ENCODE results near the gene WDR75.

WDR75 gene

GRCh38 chr2:189517847-189518535 lies 76.7 kb downstream of the WDR75 start:
- DNase-seq (ENCODE audit: low read depth, low spot score) = no peak
- no peak overlapping the region for H3K4me3 ChIP-seq (ENCODE audit: insufficient read length, low read depth)
- H3K27me3 ChIP-seq (ENCODE audit: insufficient read depth, insufficient read length) = no peaks in the 10 kb centered on the region
- H3K9ac ChIP-seq (ENCODE audit: insufficient read length, low read depth) = no peak overlapping the region
- no peak for TF ChIP-seq SUZ12 (IDR thresholded peaks at IDR 0.05; ENCODE audit: extremely low read depth, insufficient read depth, insufficient read length)
- TF ChIP-seq ZNF274 (IDR thresholded peaks at IDR 0.05; ENCODE audit: low read depth, low read length) = no peak
- no peaks in the 10 kb centered on the region for H3K4me1 ChIP-seq (ENCODE audit: insufficient read depth, insufficient read length)
- no peaks in the 10 kb centered on the region for H3K9me3 ChIP-seq (ENCODE audit: insufficient read depth, low read length)
- H3K36me3 ChIP-seq (ENCODE audit: insufficient read depth, insufficient read length, low read length) = no peaks in the 10 kb centered on the region

GRCh38 chr2:189519631-189520387 lies 78.5 kb downstream of the WDR75 start:
- Histone ChIP-seq H3K4me1 (ENCODE audit: insufficient read depth, insufficient read length) (no peaks in the 10 kb centered on the region), H3K27me3 (ENCODE audit: insufficient read depth, insufficient read length) (no peaks in the 10 kb centered on the region), H3K9me3 (ENCODE audit: insufficient read depth, low read length) (no peaks in the 10 kb centered on the region), H3K4me3 (ENCODE audit: insufficient read length, low read depth) (no peak overlapping the region), H3K36me3 (ENCODE audit: insufficient read depth, insufficient read length, low read length) (no peaks in the 10 kb centered on the region), H3K9ac (ENCODE audit: insufficient read length, low read depth) (no peak overlapping the region)
- no peak for TF ChIP-seq SUZ12 (IDR thresholded peaks at IDR 0.05; ENCODE audit: extremely low read depth, insufficient read depth, insufficient read length)
- no peak for TF ChIP-seq ZNF274 (IDR thresholded peaks at IDR 0.05; ENCODE audit: low read depth, low read length)
- TF ChIP-seq YY1 (IDR thresholded peaks at IDR 0.05; ENCODE audit: insufficient read depth, insufficient read length) = no peak
- no peak for DNase-seq (ENCODE audit: low read depth, low spot score)

- DNase-seq (ENCODE audit: low read depth, low spot score) = no peak
- H3K9ac ChIP-seq (ENCODE audit: insufficient read length, low read depth) = no peak overlapping the region
- H3K36me3 ChIP-seq (ENCODE audit: insufficient read depth, insufficient read length, low read length) = no peaks in the 10 kb centered on the region
- TF ChIP-seq SUZ12 (IDR thresholded peaks at IDR 0.05; ENCODE audit: extremely low read depth, insufficient read depth, insufficient read length) (no peak), ZNF274 (IDR thresholded peaks at IDR 0.05; ENCODE audit: low read depth, low read length) (no peak), YY1 (IDR thresholded peaks at IDR 0.05; ENCODE audit: insufficient read depth, insufficient read length) (no peak)
- H3K4me3 ChIP-seq (ENCODE audit: insufficient read length, low read depth) = no peak overlapping the region
- no peaks in the 10 kb centered on the region for H3K27me3 ChIP-seq (ENCODE audit: insufficient read depth, insufficient read length)
- no peaks in the 10 kb centered on the region for H3K9me3 ChIP-seq (ENCODE audit: insufficient read depth, low read length)
- no peaks in the 10 kb centered on the region for H3K4me1 ChIP-seq (ENCODE audit: insufficient read depth, insufficient read length)
Measured at GRCh38 chr2:189521699-189522434, 80.6 kb downstream of the WDR75 start.

GRCh38 chr2:189522435-189523151 lies 81.3 kb downstream of the WDR75 start:
- H3K4me3 ChIP-seq (ENCODE audit: insufficient read length, low read depth) = no peak overlapping the region
- H3K9ac ChIP-seq (ENCODE audit: insufficient read length, low read depth) = no peak overlapping the region
- H3K27me3 ChIP-seq (ENCODE audit: insufficient read depth, insufficient read length) = no peaks in the 10 kb centered on the region
- H3K4me1 ChIP-seq (ENCODE audit: insufficient read depth, insufficient read length) = no peaks in the 10 kb centered on the region
- no peak for TF ChIP-seq ZNF274 (IDR thresholded peaks at IDR 0.05; ENCODE audit: low read depth, low read length)
- no peak for TF ChIP-seq SUZ12 (IDR thresholded peaks at IDR 0.05; ENCODE audit: extremely low read depth, insufficient read depth, insufficient read length)
- TF ChIP-seq YY1 (IDR thresholded peaks at IDR 0.05; ENCODE audit: insufficient read depth, insufficient read length) = no peak
- no peaks in the 10 kb centered on the region for H3K36me3 ChIP-seq (ENCODE audit: insufficient read depth, insufficient read length, low read length)
- DNase-seq (ENCODE audit: low read depth, low spot score) = no peak
- H3K9me3 ChIP-seq (ENCODE audit: insufficient read depth, low read length) = no peaks in the 10 kb centered on the region

GRCh38 chr2:189524746-189525145 lies 83.5 kb downstream of the WDR75 start:
- no peak overlapping the region for H3K4me3 ChIP-seq (ENCODE audit: insufficient read length, low read depth)
- no peaks in the 10 kb centered on the region for H3K27me3 ChIP-seq (ENCODE audit: insufficient read depth, insufficient read length)
- H3K9me3 ChIP-seq (ENCODE audit: insufficient read depth, low read length) = no peaks in the 10 kb centered on the region
- TF ChIP-seq ZNF274 (IDR thresholded peaks at IDR 0.05; ENCODE audit: low read depth, low read length) = no peak
- H3K9ac ChIP-seq (ENCODE audit: insufficient read length, low read depth) = no peak overlapping the region
- DNase-seq (ENCODE audit: low read depth, low spot score) = no peak
- no peaks in the 10 kb centered on the region for H3K36me3 ChIP-seq (ENCODE audit: insufficient read depth, insufficient read length, low read length)
- no peaks in the 10 kb centered on the region for H3K4me1 ChIP-seq (ENCODE audit: insufficient read depth, insufficient read length)
